ENCODE measurements around the gene OGDH. TPM values are rescaled to one million over a fixed set of nuclear protein-coding genes. Genes with fewer than 3 reads are reported as not detected.

The OGDH gene
- polyA plus RNA-seq, 4 donors = 51.3 to 91.5 (median 88.8) TPM

- no peak for DNase-seq (ENCODE audit: low read depth in 4 of 4, low spot score in 3 of 4)
These were observed 29.7 kb downstream of the OGDH start for GRCh38 chr7:44636041-44636584.

DNA sequence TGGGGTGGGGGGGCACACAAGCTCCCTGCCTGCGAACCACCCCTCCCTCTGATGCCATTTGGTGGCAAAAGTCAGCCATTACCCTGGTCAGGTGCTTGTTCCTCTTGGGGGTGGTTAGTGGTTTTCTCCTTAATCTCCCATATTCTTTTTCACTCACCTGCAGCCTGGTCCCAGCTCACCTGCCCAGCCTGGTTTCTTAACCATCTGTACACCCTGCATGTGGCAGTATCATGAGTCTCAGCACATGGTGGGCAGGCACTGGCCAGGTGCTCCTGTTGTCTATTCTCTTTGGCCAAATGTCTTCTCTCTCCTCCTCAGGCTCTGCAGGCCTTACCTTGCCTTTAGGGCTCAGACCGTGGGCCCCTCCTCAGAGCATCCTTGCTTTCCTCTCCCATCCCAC, 30.5 kb downstream of the OGDH start:
- DNase-seq (ENCODE audit: low read depth in 4 of 4, low spot score in 3 of 4) = no peak

DNA sequence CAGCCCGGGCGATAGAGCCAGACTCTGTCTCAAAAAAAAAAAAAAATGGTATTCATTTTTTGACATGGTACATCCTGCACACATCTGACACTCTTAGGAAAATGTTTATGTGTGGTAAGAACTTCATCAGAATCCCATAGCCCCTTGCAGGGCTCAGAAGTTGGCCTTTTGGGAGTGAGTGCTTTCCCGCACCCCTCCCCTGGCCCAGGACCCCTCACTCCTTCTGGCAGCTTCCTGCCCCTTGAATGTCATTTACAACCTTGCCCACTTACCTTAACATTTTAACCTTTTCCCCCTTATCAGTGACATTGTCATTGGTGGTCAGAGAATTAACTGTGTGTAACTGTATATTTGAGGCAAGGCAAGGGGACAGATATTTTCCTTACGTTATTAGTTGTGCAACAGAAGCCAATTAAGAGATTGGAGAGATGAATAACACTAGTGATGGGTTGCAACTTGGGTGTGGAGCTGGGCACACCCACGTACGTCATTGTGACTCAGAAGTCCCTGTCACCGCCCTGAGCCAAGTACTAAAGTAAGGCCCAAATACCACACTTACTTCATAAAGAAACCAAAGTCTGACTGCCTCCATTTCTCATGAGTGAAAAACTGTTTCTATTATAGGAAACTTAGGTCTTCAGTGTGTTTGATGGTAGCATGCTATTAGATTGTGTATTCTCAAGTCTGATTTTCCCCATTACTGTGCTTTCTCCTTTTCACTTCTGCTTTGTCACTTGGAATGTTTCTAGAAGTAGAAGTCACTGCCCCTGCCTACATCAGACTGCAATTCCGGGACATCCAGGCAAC, 31.6 kb downstream of the OGDH start:
- no peak for DNase-seq (ENCODE audit: low read depth in 4 of 4, low spot score in 3 of 4)

GRCh38 chr7:44638611-44639557, 32.5 kb downstream of the OGDH start:
- DNase-seq (ENCODE audit: low read depth in 4 of 4, low spot score in 3 of 4) = no peak

GRCh38 chr7:44639671-44640321, 33.4 kb downstream of the OGDH start:
- DNase-seq (ENCODE audit: low read depth in 4 of 4, low spot score in 3 of 4) = peak; percentile 53 to 70 (median 60)

DNA sequence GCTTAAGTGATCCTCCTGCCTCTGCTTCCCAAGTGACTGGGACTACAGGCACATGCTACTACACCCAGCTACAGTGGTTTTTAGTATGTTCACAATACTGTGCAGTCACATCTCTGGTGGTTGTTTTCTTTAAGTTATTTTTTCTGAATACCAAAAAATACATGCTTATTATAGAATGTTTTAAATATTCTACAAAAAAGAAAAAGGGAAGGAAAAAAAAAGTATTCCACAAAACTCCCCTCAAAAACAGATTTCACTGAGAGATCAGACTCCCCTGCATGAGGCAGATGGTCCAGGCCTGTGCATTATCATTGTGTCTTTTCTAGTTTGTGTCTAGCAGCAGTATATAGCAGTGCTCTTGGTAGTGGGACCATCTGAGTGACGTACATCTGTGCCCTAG, 36.8 kb downstream of the OGDH start:
- no peak for DNase-seq (ENCODE audit: low read depth in 4 of 4, low spot score in 3 of 4)

DNA sequence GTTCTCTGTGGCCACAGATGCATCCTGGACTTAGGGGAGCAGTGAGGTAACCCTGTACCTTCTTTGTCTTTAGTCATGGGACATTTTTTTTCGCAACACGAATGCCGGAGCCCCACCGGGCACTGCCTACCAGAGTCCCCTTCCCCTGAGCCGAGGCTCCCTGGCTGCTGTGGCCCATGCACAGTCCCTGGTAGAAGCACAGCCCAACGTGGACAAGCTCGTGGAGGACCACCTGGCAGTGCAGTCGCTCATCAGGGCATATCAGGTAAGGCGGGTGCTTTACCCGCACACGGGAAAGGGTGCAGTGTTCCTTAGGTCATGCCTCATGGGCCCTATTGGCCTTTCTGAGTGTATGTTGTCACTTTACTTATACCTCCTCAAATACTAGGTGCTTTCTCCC, 38.8 kb downstream of the OGDH start:
- DNase-seq (ENCODE audit: low read depth in 4 of 4, low spot score in 3 of 4) = no peak

DNA sequence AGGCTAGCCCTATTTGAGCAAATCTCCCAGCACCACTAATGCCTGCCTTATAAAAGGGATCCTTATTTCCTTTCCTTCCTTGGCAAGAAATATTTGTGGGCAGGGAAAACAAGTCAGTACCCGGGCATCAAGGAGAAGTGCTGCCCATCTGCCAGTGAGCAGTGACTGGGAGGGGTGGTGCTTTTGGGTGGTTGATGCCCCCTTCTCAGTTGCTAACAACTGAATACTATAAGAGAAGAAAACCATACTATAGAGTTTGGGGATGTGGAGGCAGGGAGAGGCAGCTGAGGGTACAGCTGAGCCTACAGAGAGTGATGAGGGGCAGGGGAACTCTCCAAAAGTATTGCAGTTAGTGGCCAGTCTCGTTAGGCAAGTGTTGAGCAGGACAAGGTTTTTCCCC, 39.3 kb downstream of the OGDH start:
- no peak for DNase-seq (ENCODE audit: low read depth in 4 of 4, low spot score in 3 of 4)

GRCh38 chr7:44646176-44646920, 39.9 kb downstream of the OGDH start:
- no peak for DNase-seq (ENCODE audit: low read depth in 4 of 4, low spot score in 3 of 4)

GRCh38 chr7:44646921-44647636, 40.7 kb downstream of the OGDH start:
- no peak for DNase-seq (ENCODE audit: low read depth in 4 of 4, low spot score in 3 of 4)

DNA sequence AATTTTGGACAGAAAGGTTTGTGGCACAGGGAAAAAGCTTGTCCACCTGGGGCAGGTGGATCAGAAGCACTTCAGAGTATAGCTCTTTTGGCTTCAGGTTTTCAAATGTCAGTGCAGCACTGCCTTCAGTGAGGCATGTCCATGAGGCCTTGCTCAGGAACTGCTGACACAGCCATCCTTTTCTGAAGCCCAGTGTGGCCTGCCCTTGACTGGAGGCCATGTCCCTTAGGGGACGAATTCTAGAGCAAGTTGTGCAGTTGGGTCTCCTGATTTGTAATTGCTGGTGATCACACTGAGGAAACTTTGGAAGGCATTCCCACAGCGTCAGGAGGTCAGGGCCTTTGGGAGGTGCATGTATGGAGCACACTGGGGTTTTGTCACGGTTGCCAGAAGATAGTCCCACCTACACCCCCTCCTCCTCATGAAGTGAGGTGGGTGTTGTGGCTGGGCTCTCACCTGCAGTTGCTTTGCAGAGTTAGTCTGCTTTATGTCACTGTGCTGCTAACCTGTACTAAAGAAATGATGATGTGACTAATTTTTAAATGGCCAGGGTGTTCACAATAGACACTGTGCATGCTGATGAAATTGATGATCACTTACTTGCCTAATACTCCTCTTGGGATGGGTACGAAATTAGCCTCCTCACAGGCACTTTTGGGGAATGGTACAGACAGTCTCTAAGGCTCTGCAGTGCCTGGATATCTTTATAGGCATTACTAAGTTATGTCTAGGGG, 41.7 kb downstream of the OGDH start:
- DNase-seq (ENCODE audit: low read depth in 4 of 4, low spot score in 3 of 4) = no peak

DNA sequence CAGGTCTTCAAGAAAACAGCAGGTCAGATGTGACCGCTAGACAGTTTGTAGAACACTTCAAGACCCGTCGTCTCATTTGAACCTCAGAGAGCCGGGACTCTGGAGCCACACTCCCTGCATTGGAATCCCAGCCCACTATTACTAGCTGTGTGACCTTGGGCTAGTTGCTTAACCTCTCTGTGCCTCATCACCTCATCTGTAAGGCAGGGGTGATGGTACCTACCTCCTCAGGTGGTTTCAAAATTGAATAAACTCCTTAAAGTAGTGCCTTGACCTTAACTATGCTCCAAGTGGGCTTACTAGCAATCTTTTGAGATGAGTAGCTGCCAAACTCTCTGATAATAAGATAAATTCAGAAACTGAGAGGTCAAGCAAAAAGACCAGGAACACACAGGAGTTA, 43.8 kb downstream of the OGDH start:
- no peak for DNase-seq (ENCODE audit: low read depth in 4 of 4, low spot score in 3 of 4)

DNA sequence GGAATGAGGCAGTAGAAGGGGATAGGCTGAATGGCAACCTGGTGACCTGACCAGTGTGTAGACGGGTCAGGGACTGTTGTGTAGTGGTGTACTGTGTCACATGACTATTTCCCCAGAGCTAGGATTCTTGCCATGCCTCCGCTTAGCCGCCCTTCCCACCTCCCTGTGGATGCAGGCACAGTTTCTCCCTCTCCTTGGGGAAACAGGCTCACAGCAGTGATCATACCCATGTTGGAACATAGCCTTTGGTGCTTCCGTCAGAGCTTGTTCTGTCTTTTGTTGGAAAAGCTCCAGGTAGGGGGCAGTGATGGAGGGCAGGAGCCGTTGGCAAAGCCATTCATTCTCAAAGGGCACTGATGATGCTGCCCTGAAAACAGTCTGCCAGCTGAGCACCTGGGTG, 44.3 kb downstream of the OGDH start:
- DNase-seq (ENCODE audit: low read depth in 4 of 4, low spot score in 3 of 4) = no peak

- DNase-seq (ENCODE audit: low read depth in 4 of 4, low spot score in 3 of 4) = no peak
These were observed 46.1 kb downstream of the OGDH start for GRCh38 chr7:44652535-44652934.

GRCh38 chr7:44654255-44654796, 47.9 kb downstream of the OGDH start:
- no peak for DNase-seq (ENCODE audit: low read depth in 4 of 4, low spot score in 3 of 4)

GRCh38 chr7:44655341-44655740, 48.9 kb downstream of the OGDH start:
- DNase-seq (ENCODE audit: low read depth in 4 of 4, low spot score in 3 of 4) = no peak

DNA sequence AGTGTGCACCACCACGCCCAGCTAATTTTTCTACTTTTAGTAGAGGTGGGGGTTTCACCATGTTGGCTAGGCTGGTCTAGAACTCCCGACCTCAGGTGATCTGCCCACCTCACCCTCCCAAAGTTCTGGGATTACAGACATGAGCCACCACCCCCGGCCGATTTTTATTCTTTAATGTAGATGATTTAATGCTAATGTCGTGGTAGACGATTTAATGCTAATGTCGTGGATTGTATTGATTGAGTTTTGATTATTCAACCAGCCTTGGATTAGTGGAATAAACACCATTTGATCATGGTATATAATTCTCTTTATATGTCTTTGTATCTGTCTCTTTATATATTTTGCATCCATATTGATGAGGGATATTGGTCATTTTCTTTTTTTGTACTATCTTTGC, 52.6 kb downstream of the OGDH start:
- no peak for DNase-seq (ENCODE audit: low read depth in 4 of 4, low spot score in 3 of 4)

- no peak for DNase-seq (ENCODE audit: low read depth in 4 of 4, low spot score in 3 of 4)
These were observed 54.8 kb downstream of the OGDH start for GRCh38 chr7:44661233-44661632.

Measured in left renal pelvis (tissue), 4 donors.